ENCODE data around the gene PAPPA.

DNA sequence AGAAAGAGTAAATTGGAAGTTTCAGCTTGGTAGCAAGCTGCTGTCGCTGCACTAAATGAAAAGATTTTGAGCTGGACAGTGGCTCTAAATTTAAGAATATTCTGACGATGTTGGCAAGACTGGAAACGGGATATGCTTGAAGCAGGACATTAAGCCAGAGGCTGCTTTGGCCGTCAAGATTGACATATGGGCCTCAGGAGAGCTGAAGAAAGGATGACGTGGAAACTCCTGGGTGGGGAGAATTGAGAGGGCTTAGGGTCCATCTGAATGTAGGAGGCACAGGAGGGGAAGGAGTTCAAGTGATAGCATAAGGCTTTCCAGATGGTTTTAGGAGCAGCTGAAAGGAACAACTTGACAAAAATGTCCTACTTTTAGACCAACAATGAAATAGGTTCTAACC lies 108.9 kb downstream of the PAPPA start:
- TF ChIP-seq, protein P1, sequence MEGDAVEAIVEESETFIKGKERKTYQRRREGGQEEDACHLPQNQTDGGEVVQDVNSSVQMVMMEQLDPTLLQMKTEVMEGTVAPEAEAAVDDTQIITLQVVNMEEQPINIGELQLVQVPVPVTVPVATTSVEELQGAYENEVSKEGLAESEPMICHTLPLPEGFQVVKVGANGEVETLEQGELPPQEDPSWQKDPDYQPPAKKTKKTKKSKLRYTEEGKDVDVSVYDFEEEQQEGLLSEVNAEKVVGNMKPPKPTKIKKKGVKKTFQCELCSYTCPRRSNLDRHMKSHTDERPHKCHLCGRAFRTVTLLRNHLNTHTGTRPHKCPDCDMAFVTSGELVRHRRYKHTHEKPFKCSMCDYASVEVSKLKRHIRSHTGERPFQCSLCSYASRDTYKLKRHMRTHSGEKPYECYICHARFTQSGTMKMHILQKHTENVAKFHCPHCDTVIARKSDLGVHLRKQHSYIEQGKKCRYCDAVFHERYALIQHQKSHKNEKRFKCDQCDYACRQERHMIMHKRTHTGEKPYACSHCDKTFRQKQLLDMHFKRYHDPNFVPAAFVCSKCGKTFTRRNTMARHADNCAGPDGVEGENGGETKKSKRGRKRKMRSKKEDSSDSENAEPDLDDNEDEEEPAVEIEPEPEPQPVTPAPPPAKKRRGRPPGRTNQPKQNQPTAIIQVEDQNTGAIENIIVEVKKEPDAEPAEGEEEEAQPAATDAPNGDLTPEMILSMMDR (IDR thresholded peaks at IDR 0.05; ENCODE audit: insufficient read depth, low read length, poor library complexity, severe bottlenecking) = no peak
- TF ChIP-seq EZH2phosphoT487 (conservative IDR thresholded peaks at IDR 0.05; ENCODE audit: low read length) = no peak

All from SU-DHL-6 (cell line).